ENCODE results near the gene ARHGEF16.

ARHGEF16 gene

DNA sequence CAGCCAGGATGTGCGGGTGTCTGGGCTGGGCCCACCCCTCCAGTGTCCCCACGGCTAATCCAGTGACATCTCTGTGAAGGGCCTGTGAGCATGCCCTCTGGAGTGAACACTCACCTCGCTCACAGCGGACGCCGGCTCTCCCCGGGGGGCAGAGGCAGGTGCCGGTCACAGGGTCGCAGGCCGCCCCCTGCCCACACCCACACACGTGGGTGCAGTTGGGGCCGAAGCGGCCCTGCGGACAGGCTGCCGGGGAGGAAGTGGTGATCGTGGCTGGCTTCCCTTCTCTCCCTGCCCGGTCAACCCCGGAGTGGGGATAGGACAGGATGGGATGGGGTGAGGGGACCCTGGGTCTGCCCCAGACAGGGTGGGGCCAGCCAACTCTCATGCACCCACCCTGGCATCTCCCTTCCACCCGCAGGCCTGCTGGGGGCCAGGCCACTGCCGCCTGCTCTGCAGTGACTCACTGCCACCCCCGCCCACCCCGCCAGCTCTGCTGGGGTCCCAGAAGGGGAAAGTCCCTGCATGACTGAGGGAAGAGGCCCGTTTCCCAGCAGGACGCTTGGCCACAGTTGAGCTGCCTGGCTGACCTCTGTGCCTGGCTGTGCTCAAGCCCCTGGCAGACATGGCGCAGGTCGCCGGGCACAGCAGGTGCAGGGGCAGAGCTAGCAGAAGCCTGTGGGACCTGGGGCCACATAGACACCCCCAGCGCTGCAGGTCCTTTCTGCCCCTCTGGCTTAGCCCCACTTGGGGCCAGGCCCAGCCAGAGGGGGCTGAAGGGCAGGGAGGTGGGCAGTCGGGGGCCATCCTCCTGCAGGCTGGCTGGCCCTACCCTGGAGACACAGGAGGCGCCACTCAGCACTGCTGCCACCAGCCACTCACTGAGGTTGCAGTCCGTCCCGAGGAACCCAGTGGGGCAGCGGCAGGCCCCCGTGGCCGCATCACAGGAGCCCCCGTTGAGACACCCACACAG, 41.6 kb downstream of the ARHGEF16 start:
- POLR2A ChIA-PET (ENCODE audit: low non-redundant PET): no interaction called here
- TF ChIP-seq, protein P1, sequence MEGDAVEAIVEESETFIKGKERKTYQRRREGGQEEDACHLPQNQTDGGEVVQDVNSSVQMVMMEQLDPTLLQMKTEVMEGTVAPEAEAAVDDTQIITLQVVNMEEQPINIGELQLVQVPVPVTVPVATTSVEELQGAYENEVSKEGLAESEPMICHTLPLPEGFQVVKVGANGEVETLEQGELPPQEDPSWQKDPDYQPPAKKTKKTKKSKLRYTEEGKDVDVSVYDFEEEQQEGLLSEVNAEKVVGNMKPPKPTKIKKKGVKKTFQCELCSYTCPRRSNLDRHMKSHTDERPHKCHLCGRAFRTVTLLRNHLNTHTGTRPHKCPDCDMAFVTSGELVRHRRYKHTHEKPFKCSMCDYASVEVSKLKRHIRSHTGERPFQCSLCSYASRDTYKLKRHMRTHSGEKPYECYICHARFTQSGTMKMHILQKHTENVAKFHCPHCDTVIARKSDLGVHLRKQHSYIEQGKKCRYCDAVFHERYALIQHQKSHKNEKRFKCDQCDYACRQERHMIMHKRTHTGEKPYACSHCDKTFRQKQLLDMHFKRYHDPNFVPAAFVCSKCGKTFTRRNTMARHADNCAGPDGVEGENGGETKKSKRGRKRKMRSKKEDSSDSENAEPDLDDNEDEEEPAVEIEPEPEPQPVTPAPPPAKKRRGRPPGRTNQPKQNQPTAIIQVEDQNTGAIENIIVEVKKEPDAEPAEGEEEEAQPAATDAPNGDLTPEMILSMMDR (conservative IDR thresholded peaks at IDR 0.05; ENCODE audit: low read depth): no peak
- CTCF ChIA-PET: interaction anchor here (0.5 to 1.0 kb wide), 3 partner anchors 22 to 43 kb away, joined by 3 to 4 read pairs (median 3); no protein-coding TSS in a partner anchor
- no peak for DNase-seq (ENCODE audit: low spot score)
- peak overlapping the region; percentile 68; the same call in 1 of the 2 replicates for H3K27ac ChIP-seq

DNA sequence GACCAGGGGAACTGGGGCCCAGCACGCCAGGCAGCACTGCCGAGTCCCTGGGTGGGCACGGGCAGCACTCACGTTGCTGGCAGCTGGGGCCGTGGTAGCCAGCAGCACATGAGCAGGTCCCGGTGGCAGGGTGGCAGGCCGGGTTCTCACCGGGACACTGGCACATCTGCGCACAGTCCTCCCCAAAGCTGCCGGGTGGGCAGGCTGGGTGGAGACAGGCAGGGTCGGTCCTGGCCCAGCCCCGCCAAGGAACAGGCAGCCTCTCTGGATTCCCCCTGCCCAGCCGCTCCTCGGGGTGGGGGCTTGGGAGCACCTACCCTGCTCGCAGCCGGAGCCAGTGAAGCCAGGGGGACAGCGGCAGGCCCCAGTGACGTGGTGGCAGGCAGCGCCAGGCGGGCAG, 42.5 kb downstream of the ARHGEF16 start:
- DNase-seq (ENCODE audit: low spot score): no peak
- ChIA-PET POLR2A (ENCODE audit: low non-redundant PET) (no interaction called here), CTCF (interaction anchor here (1.0 kb wide), 1 partner anchor 22 kb away, joined by 3 read pairs; no protein-coding TSS in a partner anchor)
- TF ChIP-seq, protein P1 (conservative IDR thresholded peaks at IDR 0.05; ENCODE audit: low read depth): no peak
- no peak overlapping the region for H3K27ac ChIP-seq

DNA sequence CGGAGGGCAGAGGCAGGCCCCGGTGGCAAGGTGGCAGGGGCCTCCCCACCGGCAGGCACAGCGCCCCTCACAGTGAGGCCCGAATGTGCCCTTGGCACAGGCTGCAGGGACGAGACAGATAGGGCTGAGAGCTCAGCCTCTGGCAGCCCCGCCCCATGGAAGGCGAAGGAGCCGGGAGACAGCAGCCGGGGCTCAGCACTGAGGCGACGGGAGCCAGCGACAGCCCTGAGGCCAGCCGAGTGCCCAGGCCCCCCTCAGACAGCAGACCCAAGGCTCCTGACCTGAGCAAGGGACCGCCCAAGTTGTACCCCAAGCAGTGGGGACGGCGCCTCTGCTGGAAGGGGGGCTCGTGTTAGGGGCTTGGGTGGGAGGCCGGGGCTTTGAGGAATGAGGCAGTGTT, 43.1 kb downstream of the ARHGEF16 start:
- TF ChIP-seq, protein P1 (conservative IDR thresholded peaks at IDR 0.05; ENCODE audit: low read depth): no peak
- no peak overlapping the region for H3K27ac ChIP-seq
- DNase-seq (ENCODE audit: low spot score): no peak
- ChIA-PET POLR2A (ENCODE audit: low non-redundant PET) (no interaction called here), CTCF (no interaction called here)

DNA sequence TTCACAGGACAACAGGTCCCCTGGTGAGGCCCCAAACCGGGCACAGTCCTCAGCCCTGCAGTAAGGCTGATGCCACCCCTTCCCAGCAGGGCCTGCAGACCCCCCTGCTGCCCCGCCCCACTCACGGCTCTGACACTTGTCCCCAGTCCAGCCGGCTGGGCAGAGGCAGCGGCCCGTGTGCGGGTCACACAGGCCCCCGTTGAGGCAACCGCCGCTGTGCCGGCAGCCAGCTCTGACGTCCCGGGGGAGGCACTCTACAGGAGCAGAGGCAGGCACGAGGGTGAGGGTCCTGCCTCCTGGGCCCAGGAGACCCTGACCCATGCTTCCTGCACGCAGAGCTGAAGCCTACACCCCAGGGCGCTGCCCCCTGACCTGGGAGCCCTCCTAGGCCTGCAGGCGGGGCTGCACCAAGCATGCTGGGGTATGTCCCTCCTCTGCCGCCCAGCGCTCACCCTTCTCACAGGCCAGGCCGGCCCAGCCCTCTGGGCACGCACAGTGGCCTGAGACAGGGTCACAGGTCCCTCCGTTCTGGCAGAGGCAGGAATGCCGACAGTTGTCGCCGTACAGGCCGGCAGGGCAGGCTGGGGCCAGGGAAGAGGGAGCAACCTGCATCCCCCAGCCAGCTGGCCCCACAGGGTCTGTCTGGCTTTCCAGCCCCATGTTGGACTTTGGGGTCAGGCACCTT, 43.9 kb downstream of the ARHGEF16 start:
- TF ChIP-seq, protein P1 (conservative IDR thresholded peaks at IDR 0.05; ENCODE audit: low read depth): no peak
- DNase-seq (ENCODE audit: low spot score): no peak
- POLR2A ChIA-PET (ENCODE audit: low non-redundant PET): no interaction called here
- CTCF ChIA-PET: no interaction called here
- no peak overlapping the region for H3K27ac ChIP-seq

DNA sequence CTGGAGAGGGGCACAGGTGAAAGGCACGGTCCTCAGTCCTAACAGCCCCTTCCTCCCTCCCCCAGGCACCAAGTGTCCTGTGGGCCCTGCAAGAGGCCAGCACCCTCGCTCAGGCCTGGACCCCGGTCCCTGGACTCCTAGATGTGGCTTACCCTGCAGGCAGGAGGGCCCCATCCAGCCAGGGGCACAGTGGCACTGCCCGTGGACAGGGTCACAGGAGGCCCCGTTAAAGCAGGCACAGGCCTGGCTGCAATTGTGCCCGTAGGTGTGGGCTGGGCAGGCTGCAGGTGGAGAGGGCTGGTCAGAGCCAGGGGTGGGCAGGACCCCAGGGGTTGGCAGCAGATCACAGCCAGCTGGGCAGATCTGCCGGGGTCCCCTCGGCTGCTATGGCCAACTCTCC, 44.5 kb downstream of the ARHGEF16 start:
- CTCF ChIA-PET: interaction anchor here (0.6 to 1.9 kb wide), 3 partner anchors 8 to 165 kb away, joined by 3 to 6 read pairs (median 4); no protein-coding TSS in a partner anchor
- TF ChIP-seq, protein P1 (conservative IDR thresholded peaks at IDR 0.05; ENCODE audit: low read depth): no peak
- POLR2A ChIA-PET (ENCODE audit: low non-redundant PET): no interaction called here
- no peak for DNase-seq (ENCODE audit: low spot score)
- no peak overlapping the region for H3K27ac ChIP-seq

DNA sequence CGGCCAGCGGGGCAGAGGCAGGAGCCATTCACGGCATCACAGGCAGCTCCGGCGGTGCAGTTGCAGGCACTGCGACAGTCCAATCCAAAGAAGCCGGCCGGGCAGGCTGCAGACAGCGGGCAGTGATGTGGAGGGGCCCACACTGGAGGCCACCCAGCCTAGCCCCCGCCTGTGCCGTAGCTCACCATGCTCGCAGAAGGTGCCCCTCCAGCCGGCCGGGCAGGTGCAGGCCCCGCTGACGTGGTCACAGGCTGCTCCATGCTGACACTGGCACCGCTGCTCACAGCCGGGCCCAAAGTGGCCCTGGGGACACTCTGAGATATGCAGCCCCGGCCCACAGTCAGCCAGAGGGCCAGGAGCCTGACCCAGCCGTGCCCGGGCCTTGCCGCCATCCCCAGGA, 45.1 kb downstream of the ARHGEF16 start:
- no peak for DNase-seq (ENCODE audit: low spot score)
- no peak overlapping the region for H3K27ac ChIP-seq
- TF ChIP-seq, protein P1 (conservative IDR thresholded peaks at IDR 0.05; ENCODE audit: low read depth): no peak
- POLR2A ChIA-PET (ENCODE audit: low non-redundant PET): no interaction called here
- CTCF ChIA-PET: interaction anchor here (0.6 to 1.9 kb wide), 3 partner anchors 9 to 166 kb away, joined by 3 to 6 read pairs (median 4); no protein-coding TSS in a partner anchor
